Right atrium auricular region (tissue), 2 donors: ENCODE data around the gene THOC6. TPM values are rescaled to one million over a fixed set of nuclear protein-coding genes. Genes with fewer than 3 reads are reported as not detected.
"Not testable (repeated sequence)": the region's sequence is repeated elsewhere in the genome, so short reads cannot be mapped to it uniquely, and the experiment has no call there.

ENCODE experiments used
- DNase-seq: peaks from one replicate; pipeline ENCODE4 v3.0.0-alpha.2; 2019; ENCODE audit warnings: low spot score
- H3K27ac ChIP-seq, 2 donors: fragments of 200-600 bp; sonication (generic); 1 replicate in 1 of 2; 2 replicates in 1 of 2; pipeline ENCODE4 v1.5.1; 2016 to 2019
- H3K27me3 ChIP-seq, 2 donors: fragments of 200-600 bp; sonication (generic); one replicate each; pipeline versions ENCODE4 v1.5.1 to v1.6.0; 2017 to 2019
- H3K36me3 ChIP-seq: fragments of 200-600 bp; sonication (generic); one replicate; pipeline ENCODE4 v1.5.1; 2016
- H3K4me1 ChIP-seq, 2 donors: fragments of 200-600 bp; sonication (generic); one replicate each; pipeline versions ENCODE4 v1.5.1 to v1.6.0; 2017 to 2019
- H3K4me3 ChIP-seq, 2 donors: fragments of 200-600 bp; sonication (generic); 1 replicate in 1 of 2; 2 replicates in 1 of 2; pipeline ENCODE4 v1.5.1; 2017 to 2019; ENCODE audit warnings: mild to moderate bottlenecking in 1 of 2, moderate library complexity in 1 of 2
- H3K9me3 ChIP-seq, 2 donors: fragments of 200-600 bp; sonication (generic); one replicate each; pipeline ENCODE4 v1.5.1; 2019
- CTCF ChIP-seq, 2 donors: fragments of 200-600 bp; sonication (generic); IDR thresholded peaks; one replicate each; pipeline ENCODE4 v1.5.1; 2019; ENCODE audit warnings: antibody characterized with exemption in 2 of 2
- total RNA-seq, 2 donors: library from RNA; depleted of rRNA; stranded (reverse); fragments of >200 nt; gene quantifications; one replicate each; pipeline ENCODE4 v1.1.0, GENCODE V29; 2016

Gene THOC6
- total RNA-seq, 2 donors from 2014 or later: 7.4 to 12.6 TPM

DNA sequence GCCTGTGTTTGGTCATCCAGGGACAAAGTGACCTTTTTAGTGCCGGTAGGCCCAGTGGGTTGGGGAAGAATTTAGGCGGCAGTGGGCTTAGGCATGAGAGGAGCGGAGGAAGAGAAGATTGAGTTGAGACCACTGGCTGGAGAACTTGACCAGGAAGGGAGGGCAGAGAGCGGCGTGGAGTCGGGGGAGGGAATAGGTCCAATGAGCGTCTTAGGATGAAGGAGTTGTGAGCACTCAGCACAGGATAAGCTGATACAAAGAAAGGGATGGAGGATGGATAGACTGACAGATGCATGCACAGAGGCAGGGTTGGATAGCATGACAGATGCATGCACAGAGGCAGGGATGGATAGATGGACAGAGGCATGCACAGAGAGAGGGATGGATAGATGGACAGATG lies 49.6 kb downstream of the THOC6 start:
- Histone ChIP-seq H3K27me3 (no peaks in the 10 kb centered on the region), H3K27ac (no peak overlapping the region), H3K4me1 (peaks cover 0 to 10% of the 10 kb centered on the region in 2 donors), H3K4me3 (no peak overlapping the region), H3K36me3 (no peaks in the 10 kb centered on the region), H3K9me3 (no peaks in the 10 kb centered on the region)
- TF ChIP-seq CTCF (IDR thresholded peaks at IDR 0.05): no peak
- DNase-seq: no peak

DNA sequence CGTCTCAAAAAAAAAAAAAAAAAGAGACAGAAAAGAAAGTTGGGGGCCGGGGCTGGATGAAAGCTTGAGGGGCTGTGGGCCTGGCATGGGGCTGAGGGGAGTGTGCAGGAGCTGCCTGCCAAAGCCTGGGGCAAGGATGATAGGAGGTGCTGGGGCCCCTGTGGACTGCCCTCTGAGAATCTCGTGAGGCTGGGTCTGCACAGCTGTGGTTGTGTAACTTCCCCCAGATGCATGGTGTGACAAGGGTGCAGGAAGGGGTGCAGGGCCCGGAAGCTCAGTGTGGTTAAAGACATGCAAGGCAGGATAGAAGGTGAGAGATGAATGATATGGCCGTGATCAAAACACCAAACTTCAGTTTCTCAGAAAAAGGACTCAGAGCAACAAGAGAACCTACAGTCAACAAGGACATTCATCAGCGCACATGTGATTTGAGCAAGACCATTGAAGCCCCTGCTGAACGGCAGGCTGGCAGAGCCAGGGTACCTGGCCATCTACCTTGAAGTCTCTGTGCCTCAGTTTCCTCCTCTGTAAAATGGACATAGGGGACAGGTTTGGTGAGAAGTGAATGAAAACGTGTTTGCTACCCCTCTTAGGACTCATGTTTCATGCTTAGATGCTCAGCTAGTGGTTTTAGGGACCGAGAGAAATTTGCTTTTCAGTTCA lies 51.2 kb downstream of the THOC6 start:
- Histone ChIP-seq H3K4me1 (peaks cover 0 to 10% of the 10 kb centered on the region in 2 donors), H3K9me3 (no peaks in the 10 kb centered on the region), H3K27ac (no peak overlapping the region), H3K36me3 (no peaks in the 10 kb centered on the region), H3K27me3 (no peaks in the 10 kb centered on the region), H3K4me3 (no peak overlapping the region)
- TF ChIP-seq CTCF (IDR thresholded peaks at IDR 0.05): no peak
- DNase-seq: no peak

DNA sequence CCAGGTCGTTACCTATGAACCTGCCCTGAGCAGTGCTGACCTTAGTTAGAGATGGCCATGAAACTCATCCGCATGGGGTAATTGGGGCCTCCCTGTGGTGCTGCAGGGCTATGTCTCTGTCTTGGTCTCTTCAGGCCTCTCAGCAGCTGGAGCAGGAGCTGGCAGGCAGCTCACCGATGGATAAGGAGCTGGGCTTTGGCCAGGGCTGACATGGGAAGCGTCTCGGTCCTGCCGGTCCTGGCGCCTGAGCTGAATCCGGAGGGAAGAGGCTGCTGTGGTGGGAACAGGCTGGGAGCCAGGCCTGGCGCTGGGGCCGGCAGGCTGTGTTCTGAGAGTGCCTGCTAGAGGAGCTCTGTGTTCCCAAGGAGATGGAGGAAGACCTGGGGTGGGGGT lies 51.7 kb downstream of the THOC6 start:
- no peak for TF ChIP-seq CTCF (IDR thresholded peaks at IDR 0.05)
- peak; percentile 69 for DNase-seq
- no peaks in the 10 kb centered on the region for H3K27me3 ChIP-seq
- peaks cover 0 to 10% of the 10 kb centered on the region in 2 donors for H3K4me1 ChIP-seq
- no peaks in the 10 kb centered on the region for H3K9me3 ChIP-seq
- no peak overlapping the region for H3K27ac ChIP-seq
- H3K4me3 ChIP-seq: no peak overlapping the region
- no peaks in the 10 kb centered on the region for H3K36me3 ChIP-seq

- H3K27ac ChIP-seq, H3K4me1 ChIP-seq, H3K9me3 ChIP-seq, H3K4me3 ChIP-seq, DNase-seq, H3K36me3 ChIP-seq, H3K27me3 ChIP-seq: not testable (repeated sequence)
Measured at GRCh38 chr16:3075946-3076345, 52.1 kb downstream of the THOC6 start.

DNA sequence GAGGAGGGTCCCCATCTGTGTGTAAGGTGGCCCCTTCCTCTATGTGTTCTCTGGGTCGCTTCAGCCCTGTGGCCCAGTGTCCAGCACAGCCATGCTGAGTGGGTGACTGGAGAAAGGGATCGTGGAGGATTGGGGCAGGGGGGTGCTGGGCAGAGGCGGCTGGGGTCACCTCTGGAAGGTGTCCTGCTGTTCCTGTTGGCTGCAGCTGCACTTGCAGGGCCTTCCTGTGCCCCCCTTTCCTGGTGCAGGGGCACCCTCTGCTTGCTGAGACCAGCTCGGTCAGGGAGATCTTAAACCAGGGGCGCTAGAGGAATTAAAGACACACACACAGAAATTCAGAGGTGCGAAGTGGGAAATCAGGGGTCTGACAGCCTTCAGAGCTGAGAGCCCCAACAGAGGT lies 52.7 kb downstream of the THOC6 start:
- H3K27ac ChIP-seq: no peak overlapping the region
- H3K27me3 ChIP-seq: no peaks in the 10 kb centered on the region
- H3K36me3 ChIP-seq: no peaks in the 10 kb centered on the region
- no peak for DNase-seq
- no peak for TF ChIP-seq CTCF (IDR thresholded peaks at IDR 0.05)
- no peak overlapping the region for H3K4me3 ChIP-seq
- peaks cover 0 to 10% of the 10 kb centered on the region in 2 donors for H3K4me1 ChIP-seq
- no peaks in the 10 kb centered on the region for H3K9me3 ChIP-seq

Other genes with a start within 250 kb of the THOC6 start
- 100 to 1,000 TPM; 408 to 856 TPM for gene ELOB, start 246.8 kb upstream of the THOC6 start, total RNA-seq
- not detected for gene PRSS33, start 236.5 kb upstream of the THOC6 start, total RNA-seq
- not detected for gene PRSS41, start 225.6 kb upstream of the THOC6 start, total RNA-seq
- gene PRSS21, start 206.8 kb upstream of the THOC6 start, total RNA-seq: not detected
- gene ZG16B, start 193.7 kb upstream of the THOC6 start, total RNA-seq: under 1 TPM in 1 of 2 donors, not detected in 1; 0.79 TPM
- gene PRSS22, start 165.9 kb upstream of the THOC6 start, total RNA-seq: not detected
- gene FLYWCH2, start 140.8 kb upstream of the THOC6 start, total RNA-seq: 10 to 100 TPM; 48.2 to 57.9 TPM
- gene FLYWCH1, start 112.1 kb upstream of the THOC6 start, total RNA-seq: 10 to 100 TPM; 31.5 to 37.8 TPM
- not detected for gene KREMEN2, start 59.8 kb upstream of the THOC6 start, total RNA-seq
- 1 to 10 TPM; 4.7 to 5.9 TPM for gene PAQR4, start 54.7 kb upstream of the THOC6 start, total RNA-seq
- under 1 TPM; 0.52 to 0.98 TPM for gene PKMYT1, start 43.6 kb upstream of the THOC6 start, total RNA-seq
- under 1 TPM in 1 of 2 donors, not detected in 1; 0.39 TPM for gene CLDN9, start 11.1 kb upstream of the THOC6 start, total RNA-seq
- gene CLDN6, start 5.9 kb upstream of the THOC6 start, total RNA-seq: not detected
- 100 to 1,000 TPM in 1 of 2 donors, 10 to 100 TPM in 1; 36.8 to 280 TPM for gene TNFRSF12A, start 3.7 kb upstream of the THOC6 start, total RNA-seq
- gene HCFC1R1, start 93 bp upstream of the THOC6 start, total RNA-seq: 10 to 100 TPM; 22.5 to 33.1 TPM
- gene BICDL2, start 12.9 kb downstream of the THOC6 start, total RNA-seq: under 1 TPM in 1 of 2 donors, not detected in 1; 0.28 TPM
- 1 to 10 TPM in 1 of 2 donors, under 1 TPM in 1; 0.30 to 1.7 TPM for gene MMP25, start 22.5 kb downstream of the THOC6 start, total RNA-seq
- 10 to 100 TPM; 52.9 to 56.0 TPM for gene IL32, start 41.6 kb downstream of the THOC6 start, total RNA-seq
- not detected for gene ZSCAN10, start 75.3 kb downstream of the THOC6 start, total RNA-seq
- 10 to 100 TPM; 10.5 to 12.4 TPM for gene ZNF205, start 88.6 kb downstream of the THOC6 start, total RNA-seq
- 1 to 10 TPM; 7.3 to 7.9 TPM for gene ZNF213, start 111.0 kb downstream of the THOC6 start, total RNA-seq
- not detected for gene OR1F1, start 164.2 kb downstream of the THOC6 start, total RNA-seq
- gene ZNF200, start 211.1 kb downstream of the THOC6 start, total RNA-seq: 1 to 10 TPM; 3.2 to 4.9 TPM
- gene MEFV, start 232.6 kb downstream of the THOC6 start, total RNA-seq: 1 to 10 TPM in 1 of 2 donors, under 1 TPM in 1; 0.82 to 2.2 TPM